Nephron (organoid): ENCODE results near the gene MAGEB1.

Experiments used
- H3K27ac Mint-ChIP-seq, 3 experiments: 2 replicates each; pipeline ENCODE4 v1.8.0; 2020; ENCODE audit warnings: mixed read lengths in 3 of 3, mild to moderate bottlenecking in 2 of 3, moderate library complexity in 1 of 3
- H3K27me3 Mint-ChIP-seq: 2 replicates; pipeline ENCODE4 v1.8.0; 2021; ENCODE audit warnings: low read depth, mild to moderate bottlenecking, moderate library complexity, mixed read lengths
- H3K36me3 Mint-ChIP-seq: 2 replicates; pipeline ENCODE4 v1.8.0; 2020; ENCODE audit warnings: low read depth, mixed read lengths
- H3K4me1 Mint-ChIP-seq: 2 replicates; pipeline ENCODE4 v1.8.0; 2020; ENCODE audit warnings: mixed read lengths
- H3K4me3 Mint-ChIP-seq, 3 experiments: 2 replicates each; pipeline ENCODE4 v1.8.0; 2020; ENCODE audit warnings: mild to moderate bottlenecking in 3 of 3, mixed read lengths in 3 of 3, moderate library complexity in 2 of 3
- H3K9me3 Mint-ChIP-seq: 2 replicates; pipeline ENCODE4 v1.8.0; 2020; ENCODE audit warnings: mixed read lengths
- TF ChIP-seq, protein P1 (sequence below), 3 experiments: fragments of 200-600 bp; sonication (generic); IDR thresholded peaks; one replicate each; pipeline ENCODE4 v1.5.0; 2021; ENCODE audit warnings: antibody characterized with exemption in 3 of 3; ENCODE audit not compliant: unreplicated experiment in 3 of 3

Gene MAGEB1

DNA sequence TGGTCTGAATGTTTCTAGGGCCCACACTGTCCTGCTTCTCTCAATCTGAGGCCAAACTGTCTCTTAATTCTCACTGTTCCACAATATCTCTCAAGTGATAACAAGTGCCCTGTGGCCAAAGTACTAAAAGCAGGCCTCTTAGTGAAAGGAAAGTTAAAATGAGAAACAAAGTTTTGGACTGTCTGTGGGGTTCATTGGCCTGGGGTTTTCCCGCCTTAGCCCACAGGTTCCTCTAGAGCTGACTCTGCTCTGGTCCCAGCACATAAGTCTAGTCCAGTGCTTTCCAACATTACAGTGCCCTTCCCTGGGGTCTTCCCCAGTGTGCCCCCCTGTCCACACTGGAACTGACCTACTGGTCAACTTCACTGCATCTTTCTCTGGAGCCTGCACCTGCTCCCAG is 6.3 kb downstream of the MAGEB1 start:
- Mint-ChIP-seq H3K27me3 (no peaks in the 10 kb centered on the region), H3K36me3 (no peaks in the 10 kb centered on the region), H3K4me3 (no peak overlapping the region), H3K4me1 (no peaks in the 10 kb centered on the region), H3K27ac (no peak overlapping the region), H3K9me3 (peaks cover 18% of the 10 kb centered on the region)
- TF ChIP-seq, protein P1, sequence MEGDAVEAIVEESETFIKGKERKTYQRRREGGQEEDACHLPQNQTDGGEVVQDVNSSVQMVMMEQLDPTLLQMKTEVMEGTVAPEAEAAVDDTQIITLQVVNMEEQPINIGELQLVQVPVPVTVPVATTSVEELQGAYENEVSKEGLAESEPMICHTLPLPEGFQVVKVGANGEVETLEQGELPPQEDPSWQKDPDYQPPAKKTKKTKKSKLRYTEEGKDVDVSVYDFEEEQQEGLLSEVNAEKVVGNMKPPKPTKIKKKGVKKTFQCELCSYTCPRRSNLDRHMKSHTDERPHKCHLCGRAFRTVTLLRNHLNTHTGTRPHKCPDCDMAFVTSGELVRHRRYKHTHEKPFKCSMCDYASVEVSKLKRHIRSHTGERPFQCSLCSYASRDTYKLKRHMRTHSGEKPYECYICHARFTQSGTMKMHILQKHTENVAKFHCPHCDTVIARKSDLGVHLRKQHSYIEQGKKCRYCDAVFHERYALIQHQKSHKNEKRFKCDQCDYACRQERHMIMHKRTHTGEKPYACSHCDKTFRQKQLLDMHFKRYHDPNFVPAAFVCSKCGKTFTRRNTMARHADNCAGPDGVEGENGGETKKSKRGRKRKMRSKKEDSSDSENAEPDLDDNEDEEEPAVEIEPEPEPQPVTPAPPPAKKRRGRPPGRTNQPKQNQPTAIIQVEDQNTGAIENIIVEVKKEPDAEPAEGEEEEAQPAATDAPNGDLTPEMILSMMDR (IDR thresholded peaks at IDR 0.05; ENCODE audit: unreplicated experiment in 3 of 3): no peak

DNA sequence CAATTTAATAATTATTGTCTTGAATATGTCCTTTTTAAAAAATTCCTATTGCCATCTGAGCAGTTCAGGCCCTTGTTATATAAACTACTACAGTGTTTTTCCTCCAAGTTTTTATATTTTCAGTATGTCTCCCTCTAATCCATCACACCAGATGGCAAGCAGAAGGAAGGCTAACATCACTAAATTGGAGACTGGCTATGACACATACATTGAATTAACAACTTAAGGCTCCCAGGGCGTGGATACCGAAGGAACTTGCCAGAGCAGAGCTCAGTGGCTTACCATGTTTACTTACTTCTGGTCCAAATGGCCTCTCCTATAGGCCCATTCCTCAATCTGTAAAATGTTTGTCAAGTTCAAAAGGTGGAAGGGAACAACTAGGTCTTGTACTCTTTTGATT is 13.0 kb downstream of the MAGEB1 start:
- H3K4me1 Mint-ChIP-seq: no peaks in the 10 kb centered on the region
- no peak overlapping the region for H3K27ac Mint-ChIP-seq
- no peak overlapping the region for H3K4me3 Mint-ChIP-seq
- TF ChIP-seq, protein P1 (IDR thresholded peaks at IDR 0.05; ENCODE audit: unreplicated experiment in 3 of 3): no peak
- H3K27me3 Mint-ChIP-seq: no peaks in the 10 kb centered on the region
- no peaks in the 10 kb centered on the region for H3K36me3 Mint-ChIP-seq
- peaks cover 17% of the 10 kb centered on the region for H3K9me3 Mint-ChIP-seq

- Mint-ChIP-seq H3K4me1 (no peaks in the 10 kb centered on the region), H3K36me3 (no peaks in the 10 kb centered on the region), H3K27me3 (no peaks in the 10 kb centered on the region), H3K4me3 (no peak overlapping the region), H3K9me3 (peaks cover 9% of the 10 kb centered on the region), H3K27ac (no peak overlapping the region)
- TF ChIP-seq, protein P1 (IDR thresholded peaks at IDR 0.05; ENCODE audit: unreplicated experiment in 3 of 3): no peak
Observed at GRCh38 chrX:30261012-30261411, 14.1 kb downstream of the MAGEB1 start.

GRCh38 chrX:30262763-30263162 is 15.8 kb downstream of the MAGEB1 start:
- TF ChIP-seq, protein P1 (IDR thresholded peaks at IDR 0.05; ENCODE audit: unreplicated experiment in 3 of 3): no peak
- no peaks in the 10 kb centered on the region for H3K27me3 Mint-ChIP-seq

GRCh38 chrX:30270639-30271038 is 23.7 kb downstream of the MAGEB1 start:
- Mint-ChIP-seq H3K27me3 (no peaks in the 10 kb centered on the region), H3K36me3 (no peaks in the 10 kb centered on the region), H3K4me1 (no peaks in the 10 kb centered on the region), H3K27ac (no peak overlapping the region), H3K4me3 (no peak overlapping the region), H3K9me3 (no peaks in the 10 kb centered on the region)
- TF ChIP-seq, protein P1 (IDR thresholded peaks at IDR 0.05; ENCODE audit: unreplicated experiment in 3 of 3): no peak

More at GRCh38 chrX:30262763-30263162, 15.8 kb downstream of the MAGEB1 start:
- Mint-ChIP-seq H3K27ac (no peak overlapping the region), H3K36me3 (no peaks in the 10 kb centered on the region), H3K4me1 (no peaks in the 10 kb centered on the region), H3K9me3 (peaks cover 2% of the 10 kb centered on the region), H3K4me3 (no peak overlapping the region)

- TF ChIP-seq, protein P1 (IDR thresholded peaks at IDR 0.05; ENCODE audit: unreplicated experiment in 3 of 3): peak; percentile 39 to 62 (median 49)
- Mint-ChIP-seq H3K27me3 (no peaks in the 10 kb centered on the region), H3K4me3 (no peak overlapping the region), H3K4me1 (no peaks in the 10 kb centered on the region), H3K36me3 (no peaks in the 10 kb centered on the region), H3K27ac (no peak overlapping the region), H3K9me3 (no peaks in the 10 kb centered on the region)
Observed at GRCh38 chrX:30275498-30275897, 28.6 kb downstream of the MAGEB1 start.
